Adrenal gland (tissue), 5 donors: ENCODE results near the gene CA10.

Source experiments
- CTCF ChIP-seq, 6 experiments: fragments of 450-650 bp in 4 of 6; fragments of 200-600 bp in 2 of 6; sonication (generic) in 1 of 6; IDR thresholded peaks; 1 replicate in 5 of 6; 2 replicates in 1 of 6; pipeline versions ENCODE4 v1.5.1 to v1.8.0; 2016 to 2021; ENCODE audit warnings: antibody characterized with exemption in 6 of 6, mild to moderate bottlenecking in 2 of 6, moderate library complexity in 1 of 6
- POLR2A ChIP-seq, 2 donors: fragments of 450-650 bp; IDR thresholded peaks; one replicate each; pipeline ENCODE4 v1.6.1; 2017; ENCODE audit warnings: antibody characterized with exemption in 2 of 2, mild to moderate bottlenecking in 2 of 2, moderate library complexity in 1 of 2
- donor health status: DM: no; HTN: no; CAD: no.

- TF ChIP-seq CTCF (IDR thresholded peaks at IDR 0.05), result no peak
- no peak for TF ChIP-seq POLR2A (IDR thresholded peaks at IDR 0.05)
Observed at GRCh38 chr17:51734976-51735375, 423.5 kb downstream of the CA10 start.
